Omental fat pad (tissue), 4 donors: ENCODE measurements around the gene PHTF1. TPM values are rescaled to one million over a fixed set of nuclear protein-coding genes. Genes with fewer than 3 reads are reported as not detected.

Experiments used
- ATAC-seq: fragments of 150-250 bp; one replicate; pipeline ENCODE4 v1.9.1; 2016; ENCODE audit warnings: mild to moderate bottlenecking, moderate library complexity; ENCODE audit not compliant: low FRiP score
- DNase-seq: peaks from one replicate; pipeline ENCODE4 v3.0.0-alpha.2; 2019; ENCODE audit warnings: low spot score
- total RNA-seq, 4 donors: library from RNA; depleted of rRNA; stranded (reverse); fragments of >200 nt; gene quantifications; one replicate each; pipeline ENCODE4 v1.1.0, GENCODE V29; 2016
- TF ChIP-seq, protein P1 (sequence below), 3 donors: fragments of 450-650 bp; IDR thresholded peaks; one replicate each; pipeline ENCODE4 v1.5.1; 2016 to 2017; ENCODE audit warnings: antibody characterized with exemption in 3 of 3, mild to moderate bottlenecking in 3 of 3, moderate library complexity in 2 of 3

Gene PHTF1
- total RNA-seq, 4 donors from 2014 or later, result 20.5 to 35.6 (median 26.0) TPM

DNA sequence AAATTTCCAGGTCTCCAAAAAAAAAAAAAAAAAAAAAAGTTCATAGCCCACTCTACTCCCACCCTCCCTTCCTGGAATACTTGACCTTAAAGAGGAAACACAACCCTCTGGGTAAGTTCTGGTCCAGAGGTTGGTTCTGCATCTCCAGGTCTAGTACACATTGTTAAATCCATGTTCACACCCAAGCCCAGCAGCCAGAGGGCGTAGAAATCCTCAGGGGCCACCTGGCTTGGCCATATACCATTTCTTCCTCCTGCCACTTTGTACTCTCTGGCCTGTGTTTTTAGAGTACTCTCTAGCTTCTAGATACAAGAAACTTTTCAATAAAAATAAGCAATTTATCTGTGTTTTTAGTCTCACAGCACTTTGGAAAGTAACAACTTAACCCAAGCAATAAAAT lies 89.3 kb downstream of the PHTF1 start:
- TF ChIP-seq, protein P1, sequence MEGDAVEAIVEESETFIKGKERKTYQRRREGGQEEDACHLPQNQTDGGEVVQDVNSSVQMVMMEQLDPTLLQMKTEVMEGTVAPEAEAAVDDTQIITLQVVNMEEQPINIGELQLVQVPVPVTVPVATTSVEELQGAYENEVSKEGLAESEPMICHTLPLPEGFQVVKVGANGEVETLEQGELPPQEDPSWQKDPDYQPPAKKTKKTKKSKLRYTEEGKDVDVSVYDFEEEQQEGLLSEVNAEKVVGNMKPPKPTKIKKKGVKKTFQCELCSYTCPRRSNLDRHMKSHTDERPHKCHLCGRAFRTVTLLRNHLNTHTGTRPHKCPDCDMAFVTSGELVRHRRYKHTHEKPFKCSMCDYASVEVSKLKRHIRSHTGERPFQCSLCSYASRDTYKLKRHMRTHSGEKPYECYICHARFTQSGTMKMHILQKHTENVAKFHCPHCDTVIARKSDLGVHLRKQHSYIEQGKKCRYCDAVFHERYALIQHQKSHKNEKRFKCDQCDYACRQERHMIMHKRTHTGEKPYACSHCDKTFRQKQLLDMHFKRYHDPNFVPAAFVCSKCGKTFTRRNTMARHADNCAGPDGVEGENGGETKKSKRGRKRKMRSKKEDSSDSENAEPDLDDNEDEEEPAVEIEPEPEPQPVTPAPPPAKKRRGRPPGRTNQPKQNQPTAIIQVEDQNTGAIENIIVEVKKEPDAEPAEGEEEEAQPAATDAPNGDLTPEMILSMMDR (IDR thresholded peaks at IDR 0.05), result no peak
- DNase-seq (no peak), ATAC-seq (no peak)

DNA sequence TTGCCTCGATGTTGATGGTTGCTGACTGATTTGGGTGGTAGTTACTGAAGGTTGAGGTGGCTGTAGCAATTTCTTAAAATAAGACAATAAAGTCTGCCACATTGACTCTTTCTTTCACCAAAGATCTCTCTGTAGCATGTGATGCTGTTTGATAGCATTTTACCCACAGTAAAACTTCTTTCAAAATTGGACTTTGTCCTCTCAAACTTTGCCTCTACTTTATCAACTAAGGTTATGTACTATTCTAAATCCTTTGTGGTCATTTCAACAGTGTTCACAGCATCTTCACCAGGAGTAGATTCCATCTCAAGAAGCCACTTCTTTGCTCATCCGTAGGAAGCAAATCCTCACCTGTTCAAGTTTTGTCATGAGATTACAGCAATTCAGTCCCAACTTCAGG lies 93.2 kb downstream of the PHTF1 start:
- DNase-seq, result no peak
- ATAC-seq, result no peak
- TF ChIP-seq, protein P1 (IDR thresholded peaks at IDR 0.05), result no peak

DNA sequence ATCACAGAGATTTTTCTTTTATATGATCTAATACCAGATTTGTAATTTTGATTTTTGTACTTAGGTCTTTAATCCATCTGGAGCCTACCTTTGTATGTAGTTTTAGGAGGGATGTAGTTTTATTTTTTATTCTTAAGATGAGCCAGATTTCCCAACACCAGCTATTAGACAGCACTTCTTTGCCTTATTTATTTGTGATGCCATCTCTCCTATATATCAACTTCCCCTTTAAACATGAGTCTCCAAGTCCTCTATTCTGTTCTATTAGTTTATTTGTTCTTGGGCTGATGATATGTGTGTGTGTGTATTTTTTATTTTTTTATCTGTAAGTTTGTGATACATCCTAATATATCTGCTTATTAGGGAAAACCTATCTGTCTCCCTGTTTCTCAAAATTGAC lies 94.2 kb downstream of the PHTF1 start:
- no peak for DNase-seq
- ATAC-seq, result no peak
- TF ChIP-seq, protein P1 (IDR thresholded peaks at IDR 0.05), result no peak

DNA sequence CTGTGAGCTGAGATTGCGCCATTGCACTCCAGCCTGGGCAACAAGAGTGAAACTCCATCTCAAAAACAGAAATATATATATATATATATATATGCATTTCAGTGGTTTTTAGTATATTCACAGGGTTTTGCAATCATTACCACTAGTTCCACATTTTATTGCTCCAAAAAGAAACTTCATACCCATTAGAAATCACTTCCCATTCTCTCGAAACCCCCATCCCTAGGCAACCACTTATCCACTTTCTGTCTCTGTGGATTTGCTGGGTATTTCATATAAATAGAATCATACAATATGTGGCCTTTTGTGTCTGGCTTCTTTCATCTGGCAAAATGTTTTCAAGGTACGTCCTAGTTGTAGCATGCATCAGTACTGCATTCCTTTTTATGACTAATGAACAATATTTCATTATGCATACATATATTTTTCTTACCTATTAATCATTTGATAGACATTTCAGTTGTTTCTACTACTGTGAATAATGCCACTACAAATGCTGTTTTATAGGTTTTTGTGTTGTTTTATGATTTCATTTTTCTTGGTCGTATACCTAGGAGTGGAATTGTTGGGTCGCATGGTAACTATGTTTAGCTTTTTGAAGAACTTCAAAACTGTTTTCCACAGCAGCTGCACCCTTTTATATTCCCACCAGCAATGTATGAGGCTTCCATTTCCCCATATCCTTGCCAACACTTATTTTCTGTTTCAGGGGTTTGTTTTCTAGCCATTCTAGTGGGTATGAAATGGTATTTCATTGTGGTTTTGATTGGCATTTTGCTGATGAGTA lies 95.9 kb downstream of the PHTF1 start:
- TF ChIP-seq, protein P1 (IDR thresholded peaks at IDR 0.05), result no peak
- DNase-seq (no peak), ATAC-seq (no peak)

DNA sequence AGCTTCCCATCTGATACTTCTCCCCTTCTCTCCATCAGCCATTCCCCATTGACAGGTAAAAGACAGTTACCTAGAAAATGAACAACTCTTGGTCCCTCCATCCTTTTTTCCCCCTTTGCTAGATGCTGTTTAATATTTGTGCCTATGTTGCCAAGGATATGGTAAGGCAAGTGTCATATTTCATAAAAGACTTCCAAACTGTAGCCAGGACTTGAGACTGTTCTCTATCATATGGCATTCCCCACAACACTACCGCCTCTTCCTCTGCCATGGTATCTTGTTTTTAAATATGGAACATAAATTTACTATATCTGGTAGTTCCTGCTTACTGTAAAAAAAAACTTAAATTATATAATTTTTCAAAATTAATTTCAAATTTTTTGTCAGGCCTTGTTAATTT lies 97.2 kb downstream of the PHTF1 start:
- TF ChIP-seq, protein P1 (IDR thresholded peaks at IDR 0.05), result no peak
- ATAC-seq (no peak), DNase-seq (no peak)

DNA sequence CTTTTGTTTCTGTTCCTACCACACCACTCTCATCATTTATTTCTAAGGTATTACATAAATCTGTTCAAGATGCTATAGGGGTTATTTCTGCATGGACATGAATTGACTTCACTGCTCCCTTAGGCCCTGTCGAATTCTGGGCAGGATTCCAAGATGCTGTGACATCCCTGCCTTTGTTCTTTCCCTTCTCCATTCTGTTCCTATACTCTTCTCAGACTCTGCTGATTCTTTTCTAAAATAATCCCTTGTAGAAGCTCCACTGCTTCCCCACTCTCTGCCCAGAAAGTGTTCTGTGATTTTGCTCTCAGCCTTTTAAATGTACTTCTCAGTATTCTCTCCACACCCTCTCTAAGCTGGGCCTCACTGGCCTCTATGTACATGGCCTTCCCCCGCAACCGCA lies 99.2 kb downstream of the PHTF1 start:
- no peak for ATAC-seq
- TF ChIP-seq, protein P1 (IDR thresholded peaks at IDR 0.05), result no peak
- no peak for DNase-seq

DNA sequence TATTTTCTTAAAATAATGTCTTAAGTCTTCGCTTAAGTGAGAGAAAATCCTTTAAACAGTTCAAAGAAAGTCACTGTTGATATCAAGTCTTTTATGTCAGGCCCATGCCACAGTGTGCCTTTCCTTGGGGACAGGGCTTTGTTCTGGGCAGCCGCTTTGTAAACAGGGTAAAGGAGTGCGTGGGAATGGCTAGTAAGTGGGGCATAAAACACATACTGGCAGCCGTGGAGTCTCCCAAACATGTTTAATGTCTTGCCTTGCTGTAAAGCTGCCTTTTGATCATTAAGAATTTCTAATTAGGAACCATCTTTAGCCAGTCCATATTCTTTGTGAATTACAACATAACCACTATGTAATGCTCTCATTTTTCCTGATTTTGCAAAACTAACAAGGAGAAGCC lies 99.7 kb downstream of the PHTF1 start:
- no peak for ATAC-seq
- DNase-seq, result no peak
- TF ChIP-seq, protein P1 (IDR thresholded peaks at IDR 0.05), result no peak
